ENCODE measurements around the gene SIGLEC9. TPM values are rescaled to one million over a fixed set of nuclear protein-coding genes. Genes with fewer than 3 reads are reported as not detected.

SIGLEC9 gene
- total and polyA plus RNA-seq, 2 of the 8 experiments (the other 6 are each of a cell fraction or from before 2014, with no cell fraction given), result not detected

GRCh38 chr19:51119611-51120010 lies 5.1 kb upstream of the SIGLEC9 start (continued):
- TF ChIP-seq ATF2 (IDR thresholded peaks at IDR 0.05; ENCODE audit: low read length) (no peak), MAX (IDR thresholded peaks at IDR 0.05) (no peak)

Data from H1 (cell line).